Fibroblast of pulmonary artery (primary cell): ENCODE measurements around the gene SLC38A7.

Source experiments
- DNase-seq: peaks from one replicate; pipeline ENCODE4 v3.0.0-alpha.2; 2010; ENCODE audit warnings: low read depth
- H3K4me3 ChIP-seq: replicated peaks from 2 replicates; pipeline ENCODE4 v1.5.1; 2011; ENCODE audit warnings: low read depth, mild to moderate bottlenecking, control low read depth, low read length, moderate library complexity
- TF ChIP-seq, protein P1 (sequence below): IDR thresholded peaks from 2 replicates; pipeline ENCODE4 v1.5.1; 2011; ENCODE audit warnings: mild to moderate bottlenecking, control low read depth, low read length, inconsistent platforms; ENCODE audit errors: missing control alignments

SLC38A7 gene

DNA sequence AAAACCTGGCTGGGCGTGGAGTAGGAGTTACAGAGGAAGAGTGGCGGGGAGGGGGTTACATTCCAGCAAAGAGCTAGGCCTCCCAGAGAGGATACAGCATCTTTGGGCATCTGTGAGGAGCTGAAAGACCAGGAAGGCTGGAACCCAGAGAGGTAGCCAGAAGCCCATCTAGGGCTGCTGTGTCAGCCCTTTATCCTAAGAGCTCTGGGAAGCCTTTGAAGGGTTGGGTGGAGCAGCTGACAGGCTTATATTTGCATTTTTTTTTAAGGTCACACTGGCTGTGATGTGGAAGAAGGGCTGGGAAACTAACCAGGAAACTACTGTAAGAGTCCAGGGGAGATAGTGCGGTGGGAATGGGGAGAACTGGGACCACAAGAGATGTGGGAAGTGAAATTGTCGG is 48.1 kb downstream of the SLC38A7 start:
- H3K4me3 ChIP-seq, result no peak overlapping the region
- DNase-seq, result no peak
- TF ChIP-seq, protein P1, sequence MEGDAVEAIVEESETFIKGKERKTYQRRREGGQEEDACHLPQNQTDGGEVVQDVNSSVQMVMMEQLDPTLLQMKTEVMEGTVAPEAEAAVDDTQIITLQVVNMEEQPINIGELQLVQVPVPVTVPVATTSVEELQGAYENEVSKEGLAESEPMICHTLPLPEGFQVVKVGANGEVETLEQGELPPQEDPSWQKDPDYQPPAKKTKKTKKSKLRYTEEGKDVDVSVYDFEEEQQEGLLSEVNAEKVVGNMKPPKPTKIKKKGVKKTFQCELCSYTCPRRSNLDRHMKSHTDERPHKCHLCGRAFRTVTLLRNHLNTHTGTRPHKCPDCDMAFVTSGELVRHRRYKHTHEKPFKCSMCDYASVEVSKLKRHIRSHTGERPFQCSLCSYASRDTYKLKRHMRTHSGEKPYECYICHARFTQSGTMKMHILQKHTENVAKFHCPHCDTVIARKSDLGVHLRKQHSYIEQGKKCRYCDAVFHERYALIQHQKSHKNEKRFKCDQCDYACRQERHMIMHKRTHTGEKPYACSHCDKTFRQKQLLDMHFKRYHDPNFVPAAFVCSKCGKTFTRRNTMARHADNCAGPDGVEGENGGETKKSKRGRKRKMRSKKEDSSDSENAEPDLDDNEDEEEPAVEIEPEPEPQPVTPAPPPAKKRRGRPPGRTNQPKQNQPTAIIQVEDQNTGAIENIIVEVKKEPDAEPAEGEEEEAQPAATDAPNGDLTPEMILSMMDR, result no peak

DNA sequence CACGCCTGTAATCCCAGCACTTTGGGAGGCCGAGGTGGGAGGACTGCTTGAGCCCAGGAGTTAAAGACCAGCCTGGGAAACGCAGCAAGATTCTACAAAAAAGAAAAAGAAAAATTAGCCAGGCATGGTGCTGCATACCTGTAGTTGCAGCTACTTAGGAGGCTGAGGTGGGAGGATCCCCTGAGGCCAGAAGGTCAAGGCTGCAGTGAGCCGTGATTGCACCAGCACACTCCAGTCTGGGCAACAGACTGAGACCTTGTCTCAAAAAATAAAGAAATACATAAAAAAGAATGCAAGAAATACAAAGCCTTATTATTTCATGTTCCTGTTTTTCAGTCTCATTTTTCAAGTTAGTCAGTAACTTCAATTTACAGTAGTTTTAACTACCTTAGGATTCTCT is 49.1 kb downstream of the SLC38A7 start:
- TF ChIP-seq, protein P1, result no peak
- H3K4me3 ChIP-seq, result no peak overlapping the region
- DNase-seq, result no peak

DNA sequence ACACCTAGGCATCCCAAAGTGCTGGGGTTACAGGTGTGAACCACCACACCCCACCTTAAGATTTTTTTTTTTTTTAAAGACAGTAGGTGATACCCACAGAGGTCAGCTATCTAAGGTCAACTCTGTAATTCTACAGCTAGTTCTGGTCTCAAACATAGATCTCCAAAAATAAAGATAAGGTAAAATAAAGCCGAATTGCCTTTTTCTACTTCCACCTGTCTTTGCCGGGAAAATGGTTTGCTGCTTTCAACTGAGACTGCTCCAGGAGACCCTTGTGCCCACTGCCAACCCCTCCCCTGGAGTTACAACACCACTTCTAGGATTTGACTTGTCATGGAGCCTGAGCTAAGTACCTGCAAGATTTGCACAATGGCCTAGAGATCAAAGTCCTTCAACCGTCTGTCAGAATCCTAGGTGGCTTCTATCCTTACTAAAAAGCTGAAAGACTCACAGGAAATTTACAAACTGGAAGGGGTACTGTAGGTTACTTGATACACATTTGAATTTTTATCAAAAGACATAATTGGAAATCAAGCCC is 50.2 kb downstream of the SLC38A7 start:
- no peak for DNase-seq
- TF ChIP-seq, protein P1, result no peak
- H3K4me3 ChIP-seq, result no peak overlapping the region

DNA sequence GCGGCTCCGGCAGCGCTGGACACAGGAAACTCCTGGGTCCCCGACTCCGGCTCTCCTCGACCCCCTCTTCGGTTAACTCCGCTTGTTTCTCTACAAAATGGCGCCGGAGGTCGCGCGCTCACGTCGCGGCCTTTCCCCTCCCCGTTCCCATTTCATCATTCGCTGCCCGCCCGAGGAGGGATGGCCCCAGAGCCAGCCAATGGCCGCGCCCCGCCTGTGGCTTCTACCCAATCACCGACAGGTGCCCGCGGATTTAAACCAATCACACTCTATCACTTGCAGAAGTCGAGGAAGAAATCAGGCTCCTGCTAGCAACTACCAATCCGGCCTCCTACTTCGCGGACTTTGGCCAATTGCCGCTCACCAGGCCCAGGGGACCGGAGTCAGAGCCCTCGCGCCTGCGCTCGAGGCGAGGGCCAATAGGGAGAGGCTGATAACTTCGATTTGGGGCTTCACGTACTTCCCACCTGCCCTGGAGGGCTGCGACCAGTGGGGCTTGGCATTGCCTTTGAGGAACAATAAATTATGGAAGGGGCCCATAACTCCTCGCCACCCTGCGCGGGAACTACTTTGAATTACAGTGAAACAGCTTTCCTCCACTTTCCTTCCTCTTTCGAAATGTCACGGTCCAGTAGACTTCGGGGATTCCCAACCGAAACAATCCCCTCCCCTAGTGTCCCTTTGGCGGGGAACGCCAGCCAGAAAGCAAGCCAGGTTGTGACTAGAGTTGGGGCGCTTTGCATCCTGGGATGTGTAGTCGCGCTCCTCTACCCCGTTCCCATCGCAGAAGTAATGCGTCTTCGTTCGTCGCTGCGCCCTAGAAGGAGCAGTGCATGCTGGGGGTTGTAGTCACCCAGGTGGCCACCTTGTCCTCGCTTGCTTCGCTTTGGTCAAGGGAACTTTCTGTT is 54.6 kb downstream of the SLC38A7 start, which contains the start of gene CNOT1:
Gene CNOT1, minus strand, starts transcription at position 94 of the 908 bp plus-strand sequence. CDS start 30,489 bp downstream, outside the sequence.
- DNase-seq, result peak; percentile 100
- H3K4me3 ChIP-seq, result peak within 1 kb of the TSS; percentile 97
- TF ChIP-seq, protein P1, result no peak

DNA sequence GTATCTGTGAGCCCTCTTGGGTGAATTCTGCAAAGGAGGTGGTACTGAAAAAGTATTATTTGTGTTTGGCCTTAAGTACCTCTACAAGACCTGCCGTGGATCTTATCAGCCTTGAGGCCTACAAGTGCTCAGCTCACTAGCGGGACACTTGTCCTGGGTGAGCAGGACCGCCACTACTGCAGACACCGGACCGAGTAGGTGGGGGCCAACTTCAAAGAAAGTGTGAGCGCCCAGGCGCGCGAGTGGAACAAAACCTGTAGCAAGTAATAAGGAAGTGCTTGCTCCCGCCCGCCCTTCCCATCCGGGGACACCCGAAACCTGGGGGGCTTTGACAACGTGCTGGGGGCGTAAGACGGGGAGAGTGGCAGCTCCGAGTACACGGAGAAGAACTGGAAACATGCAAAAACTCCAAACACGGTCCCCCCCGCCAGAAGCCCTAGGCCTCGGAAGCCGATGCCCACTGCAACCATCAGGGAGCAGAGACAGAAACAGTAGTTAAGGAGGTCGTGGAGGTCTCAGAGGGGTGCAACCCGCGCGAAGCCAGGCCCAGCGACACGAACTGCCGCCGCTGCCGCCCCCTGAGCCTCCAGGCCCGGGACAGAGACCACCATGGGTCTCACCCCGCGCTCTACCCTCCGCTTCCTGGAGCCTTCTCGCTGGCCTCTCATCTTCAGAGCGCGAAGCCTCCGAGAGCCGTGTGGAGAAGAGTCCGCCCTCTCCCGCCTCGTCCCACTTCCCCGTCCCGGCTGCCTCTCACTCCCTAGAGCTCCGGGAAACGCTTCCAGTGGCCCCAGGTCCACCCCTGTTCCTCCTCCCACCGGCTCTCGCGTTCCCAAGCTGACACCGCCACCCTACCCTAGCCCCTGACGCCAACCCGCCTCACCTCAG is 55.5 kb downstream of the SLC38A7 start:
- TF ChIP-seq, protein P1, result no peak
- H3K4me3 ChIP-seq, result peak overlapping the region; percentile 97
- DNase-seq, result no peak

DNA sequence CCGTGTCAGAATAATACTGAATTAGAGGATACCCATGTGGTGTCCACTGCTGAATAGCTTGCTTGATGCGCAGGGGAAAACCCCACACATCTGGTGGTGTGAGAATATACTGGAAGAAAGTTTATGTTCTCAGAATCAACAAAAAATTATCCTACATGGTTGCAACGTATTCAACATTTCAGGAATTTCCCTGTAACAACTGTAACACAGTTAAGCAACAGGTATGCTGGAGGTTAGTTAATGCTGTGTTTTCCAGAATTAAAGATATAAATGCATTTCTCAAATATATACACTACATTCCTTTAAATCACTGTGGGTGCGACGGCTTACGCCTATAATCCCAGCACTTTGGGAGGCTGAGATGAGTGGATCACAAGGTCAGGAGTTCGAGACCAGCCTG is 60.4 kb downstream of the SLC38A7 start:
- H3K4me3 ChIP-seq, result no peak overlapping the region
- TF ChIP-seq, protein P1, result no peak
- DNase-seq, result no peak
